Hematopoietic multipotent progenitor cell treated with erythropoietin and hydrocortisone succinate and interleukin-3 and kit ligand, for 15 days (in vitro differentiated cells): ENCODE measurements around the gene SHANK1.

Source experiments
- DNase-seq: peaks from one replicate; pipeline ENCODE4 v3.0.0-alpha.2; 2015; ENCODE audit warnings: low spot score

Gene SHANK1

DNA sequence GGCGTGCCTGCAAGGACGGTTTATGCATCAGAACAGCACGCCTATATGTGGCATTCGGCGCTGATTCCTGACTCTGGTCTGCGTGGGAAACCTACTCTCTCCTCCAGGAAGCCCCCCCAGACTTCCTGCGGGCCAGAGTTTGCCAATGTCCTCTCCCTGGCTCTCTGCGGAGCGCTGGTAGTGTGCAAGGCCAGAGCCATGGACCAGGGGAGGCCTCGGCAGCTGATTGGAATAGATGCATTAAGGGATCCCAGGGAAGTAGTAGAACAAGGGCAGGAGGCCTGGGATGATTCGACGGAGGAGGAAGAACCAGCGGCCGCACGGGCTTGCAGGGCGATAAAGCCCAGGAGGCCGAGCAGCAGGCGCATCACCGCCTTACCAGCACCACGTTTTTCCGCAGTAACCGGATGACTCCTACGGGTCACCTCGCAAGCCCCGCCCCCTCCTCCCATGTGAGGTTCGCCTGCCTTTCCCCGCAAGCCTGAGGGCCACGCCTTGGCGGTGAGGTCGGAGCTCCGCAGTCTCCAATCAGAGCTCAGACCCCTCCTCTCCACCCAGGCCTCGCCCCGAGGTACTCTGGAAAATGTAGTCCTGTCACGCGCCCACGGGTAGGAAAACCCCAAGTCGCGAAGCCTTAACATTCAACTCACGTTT, 8.6 kb upstream of the SHANK1 start:
- peak; percentile 66 for DNase-seq

DNA sequence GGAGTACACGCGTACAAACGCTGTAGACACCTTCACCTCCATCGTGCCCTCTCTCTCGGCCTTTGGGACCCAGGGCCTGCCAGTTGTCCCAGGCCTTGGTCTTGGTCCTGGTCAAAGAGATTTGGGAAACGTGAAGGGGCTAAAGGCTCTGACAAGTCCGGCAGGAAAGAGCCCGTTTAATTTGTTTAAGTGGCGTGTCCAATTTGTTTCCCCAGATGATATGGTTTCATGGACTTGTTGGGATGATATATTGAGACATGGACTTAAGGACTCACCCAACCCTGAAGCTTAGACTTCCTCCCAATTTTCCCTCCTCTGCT, 6.3 kb upstream of the SHANK1 start:
- no peak for DNase-seq

DNA sequence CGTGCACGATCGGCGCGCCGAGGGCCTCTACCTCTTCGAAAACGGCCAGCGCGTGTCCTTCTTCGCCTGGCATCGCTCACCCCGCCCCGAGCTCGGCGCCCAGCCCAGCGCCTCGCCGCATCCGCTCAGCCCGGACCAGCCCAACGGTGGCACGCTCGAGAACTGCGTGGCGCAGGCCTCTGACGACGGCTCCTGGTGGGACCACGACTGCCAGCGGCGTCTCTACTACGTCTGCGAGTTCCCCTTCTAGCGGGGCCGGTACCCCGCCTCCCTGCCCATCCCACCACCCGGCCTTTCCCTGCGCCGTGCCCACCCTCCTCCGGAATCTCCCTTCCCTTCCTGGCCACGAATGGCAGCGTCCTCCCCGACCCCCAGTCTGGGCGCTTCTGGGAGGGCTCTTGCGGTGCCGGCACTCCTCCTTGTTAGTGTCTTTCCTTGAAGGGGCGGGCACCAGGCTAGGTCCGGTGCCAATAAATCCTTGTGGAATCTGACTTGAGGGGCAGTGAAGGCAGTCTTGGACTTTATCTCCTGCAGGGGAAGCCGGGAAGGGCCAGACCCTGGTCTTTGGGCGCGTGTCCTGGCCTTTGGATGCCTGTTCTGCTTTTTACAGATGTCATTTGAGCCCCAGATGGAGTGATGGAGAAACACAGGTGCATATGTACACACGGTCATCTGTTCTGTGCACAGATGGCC, 5.8 kb upstream of the SHANK1 start:
- DNase-seq, result no peak

DNA sequence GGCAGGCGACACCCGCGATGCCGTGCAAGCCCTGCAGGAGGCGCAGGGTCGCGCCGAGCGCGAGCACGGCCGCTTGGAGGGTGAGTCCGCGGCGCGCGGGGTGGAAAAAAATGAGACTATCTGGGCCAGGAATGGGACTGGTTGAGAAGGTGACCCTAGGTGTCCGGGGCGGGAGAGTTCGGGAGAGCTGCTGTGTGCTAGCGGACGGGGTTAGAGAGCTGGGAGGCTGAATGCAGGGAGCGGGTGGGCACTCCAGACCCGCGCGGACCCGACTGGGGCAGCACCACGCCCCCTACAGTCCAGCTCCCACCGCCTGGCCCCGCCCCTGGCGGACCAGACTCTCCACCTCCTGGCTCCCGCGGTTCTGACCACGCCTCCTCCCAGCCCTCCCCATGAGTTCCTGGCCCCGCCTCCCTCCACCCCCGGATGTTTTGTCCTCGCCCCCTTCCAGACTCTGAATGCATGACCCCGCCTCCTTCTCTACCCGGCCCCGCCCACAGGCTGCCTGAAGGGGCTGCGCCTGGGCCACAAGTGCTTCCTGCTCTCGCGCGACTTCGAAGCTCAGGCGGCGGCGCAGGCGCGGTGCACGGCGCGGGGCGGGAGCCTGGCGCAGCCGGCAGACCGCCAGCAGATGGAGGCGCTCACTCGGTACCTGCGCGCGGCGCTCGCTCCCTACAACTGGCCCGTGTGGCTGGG, 5.1 kb upstream of the SHANK1 start:
- DNase-seq, result peak; percentile 97

DNA sequence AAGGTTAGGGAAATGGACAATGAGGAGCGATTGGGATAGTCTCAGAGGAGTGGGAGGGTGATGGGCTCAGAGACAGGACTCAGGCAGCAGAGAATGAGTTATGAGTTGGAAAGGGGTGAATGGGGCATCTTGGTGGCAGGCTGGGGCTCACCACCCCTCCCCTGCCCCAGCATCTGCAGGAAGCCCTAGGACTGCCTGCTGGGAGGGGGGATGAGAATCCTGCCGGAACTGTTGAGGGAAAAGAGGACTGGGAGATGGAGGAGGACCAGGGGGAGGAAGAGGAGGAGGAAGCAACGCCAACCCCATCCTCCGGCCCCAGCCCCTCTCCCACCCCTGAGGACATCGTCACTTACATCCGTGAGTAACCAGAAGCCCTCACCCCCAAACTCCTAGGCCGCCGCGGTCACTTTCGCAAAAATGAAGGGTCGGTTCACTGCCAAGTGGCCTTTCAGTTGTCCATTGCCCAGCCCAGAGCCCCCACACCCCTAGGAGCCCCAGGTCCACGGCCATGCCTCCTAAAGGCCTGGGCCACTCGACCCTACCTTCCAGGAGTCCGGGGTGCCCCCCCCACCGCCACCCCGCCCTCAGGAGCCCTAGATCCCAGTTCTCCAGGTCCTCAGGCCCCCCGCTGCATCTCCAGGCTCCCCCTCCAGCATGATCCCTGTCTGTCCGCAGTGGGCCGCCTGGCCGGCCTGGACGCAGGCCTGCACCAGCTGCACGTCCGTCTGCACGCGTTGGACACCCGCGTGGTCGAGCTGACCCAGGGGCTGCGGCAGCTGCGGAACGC, 4.3 kb upstream of the SHANK1 start:
- no peak for DNase-seq

DNA sequence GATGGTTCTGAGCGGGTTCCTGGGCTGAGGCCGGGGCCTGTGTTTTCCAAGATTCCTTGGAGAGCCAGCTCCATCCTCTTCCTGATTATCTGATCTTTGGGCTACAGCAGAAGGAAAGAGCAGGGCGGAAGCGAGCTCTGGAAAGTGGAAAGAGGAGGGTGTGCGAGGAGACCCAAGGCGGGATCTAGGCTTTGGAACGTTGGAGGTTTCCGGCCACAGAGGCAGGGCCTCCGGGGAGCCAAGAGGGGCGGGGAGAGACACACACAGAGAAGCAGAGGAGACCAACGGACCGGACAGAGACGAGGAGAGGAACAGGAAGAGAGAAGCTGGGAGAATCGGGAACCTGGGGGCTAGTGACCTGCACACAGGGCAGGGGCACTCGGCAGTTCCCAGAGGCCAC, 3.5 kb upstream of the SHANK1 start, which contains the start of gene CLEC11A:
TSS of gene CLEC11A (plus strand) at position 296 of the 400 bp plus-strand sequence. CDS start 162 bp downstream, outside the sequence.
- no peak for DNase-seq

DNA sequence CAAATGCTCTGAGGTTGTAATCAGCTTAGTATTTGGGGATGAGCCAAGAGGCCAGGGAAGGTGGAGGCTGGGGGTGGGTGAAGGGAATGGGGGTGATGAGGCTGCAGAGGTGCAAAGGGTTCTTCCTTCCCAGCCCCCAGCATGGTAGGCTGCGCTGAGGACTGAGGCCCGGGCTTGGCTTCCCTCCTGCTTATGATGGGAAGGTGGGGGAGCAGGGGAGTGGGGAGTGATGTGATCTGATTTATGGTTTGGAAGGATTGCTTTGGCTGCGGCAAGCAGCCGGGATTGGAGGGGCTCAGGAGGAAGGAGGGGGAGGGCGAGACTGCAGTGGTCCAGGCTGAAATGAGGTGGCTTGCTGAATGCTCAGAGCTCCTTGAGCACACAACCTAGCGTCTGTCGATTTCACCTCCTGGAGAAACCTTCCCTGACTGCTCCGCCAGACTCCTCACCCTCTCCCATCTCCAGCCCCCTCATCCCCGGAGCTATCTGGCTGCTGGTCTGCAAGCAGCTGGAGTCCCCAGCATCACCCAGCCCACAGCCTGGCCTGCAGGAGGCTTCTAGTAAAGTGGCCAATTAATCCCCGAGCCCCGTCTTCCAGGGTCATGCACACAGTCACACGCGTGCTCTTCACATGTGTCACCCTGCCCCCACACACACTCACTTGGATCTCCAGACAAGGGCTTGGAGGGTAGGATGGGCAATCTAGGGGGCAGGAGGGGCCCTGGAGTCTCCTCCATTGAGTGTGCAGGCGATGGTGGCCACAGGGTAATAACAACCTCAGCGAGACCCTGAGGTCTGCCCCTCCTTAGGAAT, 2.8 kb upstream of the SHANK1 start:
- no peak for DNase-seq

DNA sequence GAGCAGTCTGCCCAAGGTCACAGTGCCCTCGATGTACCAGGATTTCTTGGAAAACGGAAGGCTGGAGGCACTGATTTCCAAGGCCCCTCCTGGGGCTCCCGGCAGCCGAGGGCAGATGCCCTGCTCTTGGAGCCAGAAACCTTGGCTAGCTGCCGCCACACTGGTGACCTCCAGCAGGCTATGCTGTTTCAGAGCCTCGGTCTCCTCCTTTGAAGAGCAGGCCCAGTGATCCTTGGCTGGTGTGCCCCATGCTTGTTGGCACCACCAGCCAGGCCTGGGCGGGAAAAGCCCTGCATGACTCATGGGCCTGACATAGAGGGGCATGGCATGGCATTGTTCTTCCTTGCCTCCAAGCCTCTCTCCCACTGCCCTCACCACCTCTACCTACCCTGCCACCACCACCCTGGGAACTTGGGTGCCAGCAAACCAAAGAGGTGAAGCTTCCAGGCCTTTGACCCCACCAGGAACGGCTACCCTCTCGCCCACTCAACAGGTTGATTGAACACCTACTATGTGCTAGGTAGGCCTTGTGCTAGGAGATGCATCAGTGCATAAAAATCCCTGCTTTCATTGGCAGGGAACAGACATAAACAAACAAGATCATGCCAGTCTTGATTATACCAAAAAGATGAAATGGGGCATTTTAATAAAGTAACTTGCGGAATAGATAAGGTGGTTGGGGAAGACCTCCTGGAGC, 2.0 kb upstream of the SHANK1 start:
- no peak for DNase-seq

DNA sequence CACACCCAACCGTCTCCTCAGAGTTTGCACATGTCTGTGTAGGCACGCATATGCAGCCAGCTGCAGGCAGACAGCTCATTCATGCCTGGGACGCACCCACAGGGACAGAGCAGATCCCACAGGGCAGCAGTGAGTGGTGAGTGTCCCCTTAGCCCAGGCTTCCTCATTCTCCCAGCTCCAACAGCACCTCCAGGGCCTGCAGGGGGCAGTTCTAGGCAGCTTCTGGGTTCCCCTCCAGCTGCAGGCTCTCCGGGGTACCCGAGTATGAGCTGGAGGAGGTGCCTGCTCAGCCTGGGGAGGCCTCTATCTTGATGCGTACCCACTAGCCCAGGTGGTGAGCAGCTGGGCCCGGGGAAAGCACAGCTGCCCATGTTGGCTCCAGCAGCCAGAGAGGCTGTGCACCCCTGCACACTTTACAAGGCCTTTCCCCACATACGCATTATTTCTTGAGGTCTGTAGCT, 1.3 kb upstream of the SHANK1 start:
- no peak for DNase-seq

DNA sequence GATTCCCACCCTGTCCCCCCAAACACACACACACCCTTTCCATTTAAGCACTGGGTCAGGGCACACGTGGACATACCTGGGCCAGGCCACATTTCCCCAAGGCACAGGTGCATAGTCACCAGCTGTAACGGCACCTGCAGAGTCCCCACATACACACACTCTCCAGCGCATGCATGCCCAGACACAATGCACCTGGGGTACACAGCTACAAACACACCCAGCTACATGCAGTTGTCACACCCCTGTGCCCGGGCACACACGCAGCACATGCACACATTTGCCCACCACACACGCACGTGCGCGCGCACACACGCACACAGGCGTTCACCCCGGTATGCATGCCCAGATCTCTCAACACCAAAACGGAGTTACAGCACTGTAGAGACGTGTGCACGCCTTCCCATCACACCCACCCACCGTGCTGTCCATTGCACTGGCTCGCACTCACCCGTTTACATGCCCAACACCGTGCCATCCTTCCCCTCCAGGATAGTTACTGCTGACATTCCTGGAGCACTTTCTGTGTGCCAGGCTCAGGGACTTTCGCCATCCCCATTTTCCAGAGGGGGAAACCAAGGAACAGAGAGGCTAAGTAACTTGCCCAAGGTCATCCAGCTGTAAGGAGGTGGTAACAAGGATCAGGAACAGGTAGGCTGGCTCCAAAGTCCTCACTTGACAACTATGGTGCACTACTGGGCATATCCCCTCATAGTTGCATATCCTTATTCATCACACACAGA, 749 bp upstream of the SHANK1 start:
- DNase-seq, result no peak

DNA sequence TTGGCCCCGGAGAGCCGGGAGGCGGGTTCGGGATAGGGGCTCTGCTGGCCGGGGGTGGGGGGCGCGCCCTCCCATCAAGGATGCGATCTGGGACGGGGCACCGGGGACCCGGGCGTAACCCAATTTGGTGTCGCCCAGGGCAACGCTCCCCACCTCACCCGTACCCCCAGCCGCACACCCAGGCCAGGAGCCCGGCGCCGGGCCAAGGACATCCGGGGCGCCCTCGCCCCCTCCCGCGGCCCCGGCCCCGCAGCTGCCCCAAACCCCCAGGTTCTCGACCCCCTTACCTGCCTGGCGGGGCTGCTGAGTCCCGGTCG, 525 bp downstream of the SHANK1 start:
- DNase-seq, result no peak

DNA sequence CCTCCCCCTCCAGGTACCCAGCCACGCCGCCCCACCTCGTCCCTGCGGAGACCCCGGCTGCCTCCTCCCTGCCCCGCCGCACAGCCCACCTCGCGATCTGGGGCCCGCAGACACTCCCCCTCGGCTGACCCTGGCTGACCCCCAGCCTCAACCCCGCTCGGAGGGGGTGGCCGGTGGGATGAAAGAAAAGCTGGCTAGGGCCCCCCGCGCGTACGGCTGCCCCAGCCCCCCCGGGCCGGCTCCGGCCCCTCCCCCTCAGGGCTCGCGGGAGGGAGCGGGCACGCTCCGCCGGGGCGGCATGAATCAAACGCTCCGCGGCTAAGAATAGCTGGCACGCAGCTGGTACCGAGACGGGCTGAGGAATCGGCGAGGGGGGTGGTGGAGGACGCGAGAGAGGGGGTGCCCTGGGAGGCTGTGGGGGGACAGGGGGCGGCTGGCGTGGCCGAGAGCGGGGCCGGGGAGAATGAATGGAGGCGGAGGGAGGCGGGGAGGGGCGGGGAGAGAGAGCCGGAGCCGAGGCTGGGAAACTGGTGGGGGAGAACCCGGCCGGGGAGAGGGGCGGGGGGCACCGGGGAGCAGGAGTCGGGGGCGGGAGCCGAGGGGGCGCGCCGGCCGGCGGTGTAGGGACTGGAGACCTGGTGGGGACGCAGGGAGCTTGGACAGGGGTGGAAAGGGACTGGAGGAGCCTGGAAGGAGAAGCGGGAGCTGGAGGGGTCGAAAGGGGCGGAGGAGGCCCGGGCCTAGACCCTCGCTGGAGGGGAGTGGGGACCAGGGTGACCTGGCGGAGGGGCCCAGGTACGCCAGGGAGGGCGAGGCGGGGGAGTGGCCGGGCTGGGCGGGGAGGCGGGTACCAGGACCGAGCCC, 1.1 kb downstream of the SHANK1 start:
- no peak for DNase-seq

DNA sequence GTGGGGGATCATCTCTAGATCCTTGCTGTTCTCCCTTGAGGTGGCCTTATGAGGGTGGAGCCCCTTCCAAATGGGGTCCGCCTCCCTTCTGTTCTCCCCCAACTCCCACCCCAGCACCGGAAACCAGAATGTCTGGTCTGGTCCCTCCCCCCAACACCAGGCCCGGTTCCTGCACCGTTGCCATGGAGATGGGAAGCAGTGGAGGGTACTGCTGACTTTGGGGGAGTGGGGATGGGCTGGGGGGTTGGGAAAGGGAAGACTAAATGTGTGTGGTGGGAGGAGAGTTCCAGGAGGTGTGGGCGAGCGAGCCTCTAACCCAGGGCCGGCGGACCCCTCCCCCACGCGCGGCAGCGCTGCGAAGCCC, 1.7 kb downstream of the SHANK1 start:
- DNase-seq, result no peak

DNA sequence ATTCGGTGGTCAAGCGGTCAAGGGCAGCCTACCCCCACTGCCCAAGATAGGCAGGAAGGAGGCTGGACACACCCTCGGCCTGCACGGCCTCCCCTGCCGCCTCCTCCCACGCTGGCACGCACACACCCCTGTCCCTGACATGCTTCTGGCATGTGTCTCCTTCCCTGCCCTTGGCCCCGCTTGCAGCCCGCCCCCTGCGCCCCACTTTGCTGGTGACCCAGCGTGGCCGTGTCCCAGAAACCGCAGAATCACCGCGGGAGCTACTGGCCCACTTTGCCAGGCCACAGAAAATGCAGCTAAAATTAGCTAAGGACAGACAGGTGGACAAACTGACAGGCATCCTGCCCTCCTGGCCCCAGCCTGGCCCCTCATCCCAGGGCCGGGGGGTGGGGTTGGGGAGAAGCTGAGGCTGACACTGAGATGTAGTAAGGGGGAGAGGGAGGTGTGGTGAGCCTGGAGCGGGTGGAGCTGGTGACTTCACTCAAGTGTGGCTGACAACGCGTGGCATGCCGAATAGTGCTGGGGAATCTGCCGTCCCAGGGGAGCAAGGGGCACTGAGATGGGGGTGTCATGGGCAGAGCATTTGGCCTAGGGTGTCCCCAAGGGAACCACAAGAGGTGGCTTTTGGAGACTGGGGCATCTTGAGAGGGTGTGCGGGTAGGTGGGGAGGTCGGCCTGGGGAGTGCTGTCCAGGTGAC, 2.4 kb downstream of the SHANK1 start:
- DNase-seq, result no peak

DNA sequence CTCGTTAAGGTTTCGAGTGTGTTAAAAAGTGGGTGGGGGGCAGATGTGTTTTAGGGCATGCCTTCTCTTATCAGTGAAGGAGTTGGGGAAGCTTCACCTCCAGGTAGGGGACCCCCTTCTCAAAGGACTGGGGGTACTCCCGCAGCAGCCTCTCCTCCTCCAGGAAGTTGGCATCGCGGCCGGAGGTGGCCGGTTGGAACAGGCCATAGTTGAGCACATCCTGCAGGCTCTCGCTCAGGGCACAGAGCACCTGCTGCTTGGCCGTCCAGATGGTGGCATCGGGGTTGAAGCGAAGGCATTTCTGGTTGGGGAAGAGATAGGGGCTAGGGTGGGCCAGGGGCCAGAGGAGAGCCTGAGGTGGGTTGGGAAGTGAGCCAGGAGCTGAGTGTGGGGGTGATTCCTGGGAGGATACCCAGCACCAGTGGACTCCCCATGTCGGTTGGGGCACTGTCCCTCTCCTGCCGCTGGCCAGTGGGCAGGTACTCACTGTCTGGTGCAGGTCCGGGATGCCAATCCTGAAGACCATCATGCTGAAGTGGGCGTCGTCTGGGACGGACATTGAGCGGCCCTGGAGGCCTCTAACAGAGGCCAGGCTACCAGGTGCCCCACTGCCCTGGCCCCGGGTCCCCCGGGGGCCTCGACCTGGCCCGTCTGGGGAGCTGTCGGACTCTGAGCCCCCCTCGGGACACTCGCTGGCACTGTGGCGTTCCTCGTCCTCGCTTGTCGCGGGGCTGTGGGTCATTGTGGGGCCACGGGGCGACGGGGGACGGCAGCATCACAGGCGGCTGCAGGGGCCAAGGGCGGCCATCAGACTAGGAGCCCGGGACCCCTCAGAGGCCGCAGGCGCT, 3.2 kb downstream of the SHANK1 start:
- DNase-seq, result no peak

DNA sequence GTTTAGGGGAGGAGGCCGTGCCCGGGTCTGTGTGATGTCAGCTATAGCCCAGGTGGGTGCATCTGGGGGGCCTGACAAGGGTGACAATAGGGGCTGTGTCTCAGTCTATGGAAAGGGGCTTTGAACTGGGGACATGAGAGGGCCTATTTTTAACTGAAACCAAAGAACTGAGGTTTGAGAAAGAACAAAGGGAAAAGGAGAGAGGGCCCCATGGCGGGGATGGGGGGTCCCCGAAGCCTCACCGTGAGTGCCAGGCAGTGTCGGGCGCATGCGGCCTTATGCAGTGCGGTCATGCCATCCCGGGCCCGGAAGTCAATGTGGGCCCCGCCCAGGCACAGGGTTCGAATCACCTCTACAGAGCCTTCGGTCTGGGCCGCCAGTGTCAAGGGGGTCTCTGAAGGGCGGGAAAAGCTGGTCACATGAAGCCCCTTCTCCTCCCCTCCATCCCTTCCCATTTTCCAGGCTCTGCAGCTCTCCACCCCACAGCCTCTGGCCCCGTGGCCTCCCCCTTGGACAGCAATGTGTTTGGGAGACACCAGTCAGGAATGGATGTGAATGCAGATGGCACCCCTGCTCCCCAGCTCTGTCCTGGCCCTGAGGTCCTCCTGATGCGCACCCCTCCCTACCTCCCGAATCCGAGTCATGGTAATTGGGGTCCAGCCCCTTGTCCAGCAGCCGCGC, 5.9 kb downstream of the SHANK1 start:
- DNase-seq, result no peak

DNA sequence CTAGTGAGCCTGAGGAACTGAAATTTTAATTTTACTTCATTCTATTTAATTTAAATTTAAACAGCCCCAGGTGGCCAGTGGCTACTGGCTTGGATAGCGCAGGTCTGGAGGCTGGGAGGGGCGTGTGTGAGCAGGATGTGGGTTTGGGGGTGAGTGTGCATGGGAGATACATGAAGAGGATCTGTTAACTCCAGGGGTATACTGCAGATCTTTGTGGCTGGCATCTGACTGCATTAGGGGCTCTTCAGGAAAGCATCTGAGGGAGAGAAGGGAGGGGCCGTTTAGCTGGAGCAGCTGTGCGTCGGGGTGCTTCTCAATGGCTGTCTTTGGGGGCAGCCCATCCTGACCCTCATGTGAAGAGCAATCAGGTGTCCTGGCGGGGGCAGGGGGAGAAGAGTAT, 6.8 kb downstream of the SHANK1 start:
- DNase-seq, result no peak
